SIG-M5 (cell line): ENCODE results near the gene MYH15.
A peak's percentile ranks its signal among the peaks of the same experiment; 100 is the strongest.
"Not testable (repeated sequence)": the region's sequence is repeated elsewhere in the genome, so short reads cannot be mapped to it uniquely, and the experiment has no call there.

ENCODE experiments used
- DNase-seq: peaks from one replicate; lab custom pipeline; 2025; lab: John Stamatoyannopoulos, UW

Gene MYH15

GRCh38 chr3:108387063-108387462 is 123.3 kb downstream of the MYH15 start:
- DNase-seq, result no peak

- no peak for DNase-seq
Observed at GRCh38 chr3:108383306-108383705, 127.1 kb downstream of the MYH15 start.

GRCh38 chr3:108381529-108382140 is 128.8 kb downstream of the MYH15 start:
- DNase-seq, result no peak

- DNase-seq, result no peak
Observed at GRCh38 chr3:108380128-108380795, 130.1 kb downstream of the MYH15 start.

GRCh38 chr3:108378952-108379342 is 131.4 kb downstream of the MYH15 start:
- not testable (repeated sequence) for DNase-seq

- no peak for DNase-seq
Observed at GRCh38 chr3:108378153-108378951, 132.0 kb downstream of the MYH15 start.

GRCh38 chr3:108377384-108377783 is 133.0 kb downstream of the MYH15 start:
- DNase-seq, result no peak

- no peak for DNase-seq
Observed at GRCh38 chr3:108376026-108376425, 134.4 kb downstream of the MYH15 start.

GRCh38 chr3:108359011-108359410 is 151.4 kb downstream of the MYH15 start:
- DNase-seq, result no peak

GRCh38 chr3:108357042-108357441 is 153.4 kb downstream of the MYH15 start:
- no peak for DNase-seq

- DNase-seq, result no peak
Observed at GRCh38 chr3:108354562-108354961, 155.8 kb downstream of the MYH15 start.

- DNase-seq, result no peak
Observed at GRCh38 chr3:108352176-108352575, 158.2 kb downstream of the MYH15 start.

GRCh38 chr3:108346301-108347227 is 163.8 kb downstream of the MYH15 start:
- peak; percentile 47 for DNase-seq

- DNase-seq, result no peak
Observed at GRCh38 chr3:108345492-108346205, 164.7 kb downstream of the MYH15 start.

GRCh38 chr3:108343491-108343890 is 166.9 kb downstream of the MYH15 start:
- no peak for DNase-seq

- no peak for DNase-seq
Observed at GRCh38 chr3:108342837-108343486, 167.4 kb downstream of the MYH15 start.

GRCh38 chr3:108341911-108342310 is 168.5 kb downstream of the MYH15 start:
- no peak for DNase-seq

GRCh38 chr3:108338901-108339545 is 171.4 kb downstream of the MYH15 start:
- DNase-seq, result no peak

GRCh38 chr3:108334701-108335100 is 175.7 kb downstream of the MYH15 start:
- no peak for DNase-seq

GRCh38 chr3:108333961-108334360 is 176.4 kb downstream of the MYH15 start:
- no peak for DNase-seq
